GM12891 (cell line): ENCODE results near the gene HMOX1.

Source experiments
- POLR2A ChIP-seq: IDR thresholded peaks from 2 replicates; pipeline ENCODE4 v1.6.1; 2011; ENCODE audit warnings: low read depth, low read length, control low read depth
- POLR2AphosphoS5 ChIP-seq: IDR thresholded peaks from 2 replicates; pipeline ENCODE4 v1.6.1; 2011; ENCODE audit warnings: low read depth, low read length, control low read depth
- SPI1 ChIP-seq: IDR thresholded peaks from 2 replicates; pipeline ENCODE4 v1.6.1; 2011; ENCODE audit warnings: low read depth, low read length, control low read depth

DNA sequence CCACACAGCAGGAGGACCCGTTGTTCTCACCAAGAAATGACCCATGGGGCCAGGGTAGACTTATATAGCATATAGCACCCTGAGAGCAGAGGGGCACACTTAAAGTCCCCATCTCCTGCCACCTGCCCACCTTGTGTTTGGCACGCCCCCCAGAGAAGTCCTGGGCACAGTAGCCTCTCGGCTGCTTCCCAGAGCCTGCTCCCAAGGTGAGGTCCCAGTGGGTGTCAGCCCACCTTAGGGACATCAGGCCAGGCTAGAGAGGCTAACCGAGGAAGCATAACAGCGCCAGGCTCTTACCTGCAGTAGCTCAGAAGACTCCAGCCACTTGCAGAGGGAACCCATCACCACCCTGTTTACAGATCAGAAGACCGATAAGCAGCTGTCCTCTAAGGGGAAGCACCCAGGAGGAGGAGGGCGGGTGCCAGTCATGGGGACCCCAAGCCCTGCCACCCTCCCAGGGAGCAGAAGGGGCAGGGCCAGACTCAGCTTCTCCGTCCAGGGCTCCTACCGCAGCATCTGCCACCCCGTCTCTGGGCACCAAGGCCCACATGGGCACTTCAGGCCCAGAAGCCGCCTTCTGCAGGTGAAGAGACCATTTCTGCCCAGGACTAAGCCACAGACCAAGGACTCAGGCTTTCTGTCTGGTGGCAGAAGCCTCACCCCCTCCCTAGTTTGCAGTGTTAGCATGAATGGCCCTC lies 34.9 kb upstream of the HMOX1 start:
- no peak for TF ChIP-seq POLR2A
- no peak for TF ChIP-seq POLR2AphosphoS5
- TF ChIP-seq SPI1 = no peak
